H1 (cell line): Measurements from ENCODE around the gene ASPRV1. TPM values are rescaled to one million over a fixed set of nuclear protein-coding genes. Genes with fewer than 3 reads are reported as not detected.

ENCODE experiments used
- CTCF ChIA-PET: fragments of 300-600 bp; sonication (Branson Sonifier 250); formaldehyde crosslinking; loops from one replicate; lab custom pipeline; 2021; ENCODE audit not compliant: partially characterized antibody; lab: Charles Lee
- POLR2A ChIA-PET: fragments of 300-600 bp; sonication (Branson Sonifier 250); formaldehyde crosslinking; loops from one replicate; lab custom pipeline; 2021; ENCODE audit warnings: inconsistent platforms; ENCODE audit not compliant: partially characterized antibody; lab: Charles Lee
- DNase-seq, 2 experiments: peaks; one replicate each; pipeline versions ENCODE4 v3.0.0 to v3.0.0-alpha.2; 2010 to 2022; ENCODE audit warnings: low spot score in 2 of 2, low read depth in 1 of 2, mixed read lengths in 1 of 2
- FAIRE-seq: peaks from 2 replicates; lab custom pipeline; 2011; peaks lifted over from hg19 to GRCh38; lab: Jason Lieb, UNC
- H2AFZ ChIP-seq: 2 replicates; pipeline ENCODE4 v1.8.1; 2012; ENCODE audit warnings: low read length, inconsistent platforms
- H2AK5ac ChIP-seq: 2 replicates; pipeline ENCODE4 v1.6.1; 2013; ENCODE audit warnings: low read depth, low read length
- H2BK120ac ChIP-seq: replicated peaks from 2 replicates; pipeline ENCODE3; 2013; ENCODE audit warnings: low read depth, low read length, inconsistent platforms
- H2BK12ac ChIP-seq: 2 replicates; pipeline ENCODE4 v1.6.1; 2013; ENCODE audit warnings: low read depth, low read length
- H2BK15ac ChIP-seq: 2 replicates; pipeline ENCODE4 v1.6.1; 2013; ENCODE audit warnings: low read length
- H2BK20ac ChIP-seq: 2 replicates; pipeline ENCODE4 v1.6.1; 2013; ENCODE audit warnings: low read length
- H2BK5ac ChIP-seq: 2 replicates; pipeline ENCODE4 v1.6.1; 2013; ENCODE audit warnings: low read depth, low read length
- H3K14ac ChIP-seq: 2 replicates; pipeline ENCODE4 v1.6.1; 2013; ENCODE audit warnings: inconsistent platforms; ENCODE audit not compliant: insufficient read length
- H3K18ac ChIP-seq: 2 replicates; pipeline ENCODE4 v1.6.1; 2013; ENCODE audit warnings: low read length; ENCODE audit errors: extremely low read depth
- H3K23ac ChIP-seq: 2 replicates; pipeline ENCODE4 v1.6.1; 2013; ENCODE audit warnings: inconsistent platforms; ENCODE audit not compliant: insufficient read length
- H3K23me2 ChIP-seq: 2 replicates; pipeline ENCODE4 v1.6.1; 2013; ENCODE audit warnings: low read depth, low read length
- H3K27ac ChIP-seq: 2 replicates; pipeline ENCODE4 v1.6.1; 2011; ENCODE audit warnings: low read depth, low read length, inconsistent platforms
- H3K27me3 ChIP-seq, 4 experiments: replicated peaks in 1 of 4; 1 replicate in 1 of 4; 2 replicates in 3 of 4; pipeline versions ENCODE4 v1.6.1 to v1.8.1; 2011 to 2013; ENCODE audit warnings: low read length in 3 of 4, mild to moderate bottlenecking in 3 of 4, inconsistent platforms in 2 of 4, mixed read lengths in 2 of 4, moderate library complexity in 1 of 4; ENCODE audit not compliant: control insufficient read depth in 3 of 4, insufficient read depth in 3 of 4; ENCODE audit errors: extremely low read depth in 1 of 4
- H3K36me3 ChIP-seq, 4 experiments: 2 replicates each; pipeline versions ENCODE4 v1.6.1 to v1.8.1; 2011 to 2013; ENCODE audit warnings: mild to moderate bottlenecking in 4 of 4, low read length in 3 of 4, moderate library complexity in 2 of 4, control low read depth in 1 of 4, inconsistent platforms in 1 of 4; ENCODE audit not compliant: insufficient read depth in 4 of 4, control insufficient read depth in 2 of 4
- H3K4ac ChIP-seq: replicated peaks from 2 replicates; pipeline ENCODE3; 2013; ENCODE audit warnings: low read length, low read depth, mixed read lengths, inconsistent platforms; ENCODE audit not compliant: insufficient read length
- H3K4me1 ChIP-seq, 4 experiments: replicated peaks in 1 of 4; 1 replicate in 1 of 4; 2 replicates in 3 of 4; pipeline versions ENCODE4 v1.6.1 to v1.8.1; 2011 to 2013; ENCODE audit warnings: low read length in 3 of 4, inconsistent platforms in 2 of 4, mixed read lengths in 1 of 4; ENCODE audit not compliant: insufficient read depth in 4 of 4, control insufficient read depth in 3 of 4
- H3K4me2 ChIP-seq, 2 experiments: 2 replicates each; pipeline versions ENCODE4 v1.6.1 to v1.8.1; 2011 to 2013; ENCODE audit warnings: low read depth in 2 of 2, low read length in 2 of 2, control low read depth in 1 of 2, inconsistent platforms in 1 of 2, mild to moderate bottlenecking in 1 of 2; ENCODE audit not compliant: insufficient read depth in 1 of 2
- H3K4me3 ChIP-seq, 4 experiments: fragments of 200-600, 300-600 bp in 1 of 4; sonication (generic), shearing (Covaris generic), sonication (Bioruptor Twin) in 1 of 4; 2 replicates each; pipeline versions ENCODE4 v1.5.1 to v1.8.1; 2011 to 2016; ENCODE audit warnings: low read length in 4 of 4, low read depth in 3 of 4, control low read depth in 2 of 4, inconsistent platforms in 2 of 4, mild to moderate bottlenecking in 2 of 4, mixed read lengths in 1 of 4, moderate library complexity in 1 of 4; ENCODE audit not compliant: insufficient read depth in 2 of 4; ENCODE audit errors: extremely low read depth in 1 of 4
- H3K56ac ChIP-seq: replicated peaks from 2 replicates; pipeline ENCODE3; 2013; ENCODE audit warnings: low read depth, mild to moderate bottlenecking, mixed read lengths, low read length, inconsistent platforms; ENCODE audit not compliant: insufficient read length
- H3K79me1 ChIP-seq: 2 replicates; pipeline ENCODE4 v1.6.1; 2013; ENCODE audit warnings: low read depth, low read length, control low read depth
- H3K79me2 ChIP-seq, 2 experiments: 2 replicates each; pipeline versions ENCODE4 v1.6.1 to v1.8.1; 2012 to 2013; ENCODE audit warnings: low read length in 2 of 2, mild to moderate bottlenecking in 2 of 2, inconsistent platforms in 1 of 2; ENCODE audit not compliant: insufficient read depth in 2 of 2, control insufficient read depth in 1 of 2
- H3K9ac ChIP-seq, 4 experiments: replicated peaks in 1 of 4; 1 replicate in 1 of 4; 2 replicates in 3 of 4; pipeline versions ENCODE4 v1.6.1 to v1.8.1; 2011 to 2013; ENCODE audit warnings: low read depth in 3 of 4, low read length in 3 of 4, control low read depth in 2 of 4, mild to moderate bottlenecking in 2 of 4, moderate library complexity in 2 of 4, inconsistent platforms in 1 of 4; ENCODE audit errors: extremely low read depth in 1 of 4
- H3K9me3 ChIP-seq, 2 experiments: 2 replicates each; pipeline versions ENCODE4 v1.6.1 to v1.8.1; 2012 to 2013; ENCODE audit warnings: mild to moderate bottlenecking in 2 of 2, moderate library complexity in 2 of 2, control low read depth in 1 of 2, inconsistent platforms in 1 of 2, low read depth in 1 of 2, low read length in 1 of 2, mixed read lengths in 1 of 2; ENCODE audit not compliant: insufficient read depth in 2 of 2
- H4K20me1 ChIP-seq, 2 experiments: replicated peaks in 1 of 2; 2 replicates each; pipeline versions ENCODE3 to v1.8.1; 2011 to 2013; ENCODE audit warnings: inconsistent platforms in 2 of 2, low read length in 2 of 2, mild to moderate bottlenecking in 1 of 2; ENCODE audit not compliant: insufficient read depth in 2 of 2, control insufficient read depth in 1 of 2
- H4K5ac ChIP-seq: 2 replicates; pipeline ENCODE4 v1.6.1; 2013; ENCODE audit warnings: low read length, low read depth, mixed read lengths, inconsistent platforms; ENCODE audit not compliant: insufficient read length
- H4K8ac ChIP-seq: 2 replicates; pipeline ENCODE4 v1.8.0; 2013; ENCODE audit warnings: mild to moderate bottlenecking, moderate library complexity, low read length, inconsistent platforms; ENCODE audit not compliant: insufficient read depth; ENCODE audit errors: extremely low read depth
- H4K91ac ChIP-seq: replicated peaks from 2 replicates; pipeline ENCODE3; 2013; ENCODE audit warnings: low read length, mixed read lengths, inconsistent platforms; ENCODE audit not compliant: insufficient read length
- BRCA1 ChIP-seq: IDR thresholded peaks from 2 replicates; pipeline ENCODE4 v1.6.1; 2012; ENCODE audit warnings: low read depth, low read length, improper control_type of control experiment
- CBX5 ChIP-seq: fragments of 300-800, 300-1000 bp; sonication (generic); IDR thresholded peaks from 2 replicates; pipeline ENCODE4 v1.7.1; 2016; ENCODE audit warnings: antibody characterized with exemption, low read length, low read depth
- MAFK ChIP-seq: IDR thresholded peaks from 2 replicates; pipeline ENCODE4 v1.6.1; 2012; ENCODE audit warnings: low read depth, mild to moderate bottlenecking, improper control_type of control experiment, low read length
- RXRA ChIP-seq: IDR thresholded peaks from 2 replicates; pipeline ENCODE4 v1.6.1; 2011; ENCODE audit warnings: low read depth, mild to moderate bottlenecking, low read length, moderate library complexity; ENCODE audit not compliant: insufficient read depth
- SUZ12 ChIP-seq: fragments of 200-600 bp; sonication (generic); IDR thresholded peaks from 2 replicates; pipeline ENCODE4 v1.6.1; 2012; ENCODE audit warnings: mild to moderate bottlenecking, inconsistent platforms, low read length, moderate library complexity, mixed read lengths
- WGBS, 2 experiments: shearing (Covaris generic) in 1 of 2; methylation state at CpG; one replicate each; pipeline versions ENCODE4 v1.1.6 to v1.1.7; 2013 to 2015; ENCODE audit warnings: low lambda C conversion rate in 2 of 2, mixed read lengths in 2 of 2, inconsistent platforms in 1 of 2, low coverage in 1 of 2, missing lambda C conversion rate in 1 of 2; ENCODE audit not compliant: insufficient replicate concordance in 2 of 2, insufficient coverage in 1 of 2, insufficient read length in 1 of 2; ENCODE audit errors: extremely low coverage in 1 of 2, missing lambda C conversion rate in 1 of 2; 5-methylcytosine and 5-hydroxymethylcytosine counted together
- polyA plus RNA-seq, 7 experiments: library from polyadenylated mRNA; depleted of rRNA in 3 of 7; stranded (reverse) in 5 of 7; unstranded in 2 of 7; fragments of >200 nt in 5 of 7; fragments of 200-250 nt in 2 of 7; gene quantifications; 1 replicate in 5 of 7; 2 replicates in 1 of 7; 4 replicates in 1 of 7; pipeline versions ENCODE4 v1.2.1 to v1.2.3, GENCODE V29; 2011 to 2013; ENCODE audit warnings: missing spikeins in 2 of 7, mixed read lengths in 2 of 7
- total RNA-seq: library from RNA; stranded (reverse); fragmentation: NEBNext Ultra II Directional; extraction: Animal tissue kit (Norgen Biotek cat#: 25700); gene quantifications from 2 replicates; pipeline ENCODE4 v1.2.1, GENCODE V29; 2021

ASPRV1 gene
- total and polyA plus RNA-seq, 2 of the 8 experiments (the other 6 are each of a cell fraction or from before 2014, with no cell fraction given): 0.59 to 0.95 TPM

GRCh38 chr2:69989009-69989408 is 27.6 kb upstream of the ASPRV1 start:
- H3K27me3 ChIP-seq: no peaks in the 10 kb centered on the region; a peak in 1 of 7 replicates
- ChIA-PET CTCF (interaction anchor here (1.0 kb wide), 1 partner anchor 14 kb away, joined by 4 read pairs; no protein-coding TSS in a partner anchor), POLR2A (interaction anchor here (0.7 kb wide), 1 partner anchor 23 kb away, joined by 3 read pairs; no protein-coding TSS in a partner anchor)
- no peak for TF ChIP-seq RXRA
- TF ChIP-seq SUZ12: no peak
- TF ChIP-seq BRCA1: no peak
- no peak for TF ChIP-seq CBX5
- no peak for TF ChIP-seq MAFK
- WGBS, 2 experiments: 78% methylated on average over 3 of the region's 3 CpGs; no CpG with 5 or more reads in 1 of the 2 experiments
- H2BK15ac ChIP-seq: no peak overlapping the region
- no peaks in the 10 kb centered on the region for H3K79me2 ChIP-seq
- DNase-seq: no peak
- H4K91ac ChIP-seq: no peak overlapping the region
- no peak overlapping the region for H3K4me2 ChIP-seq
- H3K23me2 ChIP-seq: no peaks in the 10 kb centered on the region
- H2BK120ac ChIP-seq: no peak overlapping the region
- H2BK5ac ChIP-seq: no peak overlapping the region
- no peak overlapping the region for H3K14ac ChIP-seq
- H2BK20ac ChIP-seq: no peak overlapping the region
- no peak overlapping the region for H2AFZ ChIP-seq
- H2BK12ac ChIP-seq: no peak overlapping the region
- no peak overlapping the region for H3K27ac ChIP-seq
- no peak overlapping the region for H3K18ac ChIP-seq
- H3K9ac ChIP-seq: no peak overlapping the region
- H3K4me3 ChIP-seq: no peak overlapping the region
- H3K4ac ChIP-seq: no peak overlapping the region
- H3K56ac ChIP-seq: no peak overlapping the region
- no peak for FAIRE-seq
- no peak overlapping the region for H4K8ac ChIP-seq
- no peaks in the 10 kb centered on the region for H3K9me3 ChIP-seq
- H3K79me1 ChIP-seq: no peaks in the 10 kb centered on the region
- H2AK5ac ChIP-seq: no peak overlapping the region
- no peak overlapping the region for H3K23ac ChIP-seq
- no peak overlapping the region for H4K5ac ChIP-seq
- H3K36me3 ChIP-seq: peaks cover 0 to 2% (median 0%) of the 10 kb centered on the region in 4 experiments; a peak in 1 of 8 replicates
- H3K4me1 ChIP-seq: peaks cover 0 to 3% (median 0%) of the 10 kb centered on the region in 4 experiments; a peak in 2 of 7 replicates
- no peaks in the 10 kb centered on the region for H4K20me1 ChIP-seq
